Measurements from ENCODE around the gene EMP3. TPM values are rescaled to one million over a fixed set of nuclear protein-coding genes. Genes with fewer than 3 reads are reported as not detected.

EMP3 gene
- total and polyA plus RNA-seq, 2 of the 4 experiments (the other 2 are of a cell fraction) = 147 to 632 TPM

- 47% methylated on average over 3 of the region's 4 CpGs; no CpG with 5 or more reads in 1 of the 2 experiments for WGBS, 2 experiments (ENCODE audit: extremely low coverage in 2 of 2, insufficient read length in 1 of 2)
- DNase-seq (peak; percentile 82), ATAC-seq (ENCODE audit: low read depth) (peak; percentile 77)
- Histone ChIP-seq H4K8ac (ENCODE audit: low read depth in 2 of 2, low read length in 2 of 2) (peak overlapping the region in 1 of 2 experiments; percentile 85; a peak in 1 of 4 replicates), H4K20me1 (ENCODE audit: insufficient read depth, low read length) (no peaks in the 10 kb centered on the region), H3K14ac (replicated peaks; ENCODE audit: low read depth, low read length) (peak overlapping the region; percentile 37), H2BK120ac (ENCODE audit: low read depth, low read length) (peak overlapping the region; percentile 87), H3K4me2 (ENCODE audit: low read depth, low read length) (peak overlapping the region; percentile 36), H3K36me3 (ENCODE audit: control insufficient read depth, insufficient read depth, low read length) (no peaks in the 10 kb centered on the region), H3K79me1 (ENCODE audit: low read depth in 1 of 2, low read length in 2 of 2) (no peaks in the 10 kb centered on the region), H3K9me3 (ENCODE audit: control insufficient read depth, insufficient read depth, low read length) (peaks cover 10% of the 10 kb centered on the region), H3K4me3 (ENCODE audit: insufficient read depth, low read depth, low read length) (no peak overlapping the region), H2AFZ (replicated peaks; ENCODE audit: low read length, poor library complexity) (peak overlapping the region; percentile 12), H3K27me3 (ENCODE audit: control insufficient read depth, insufficient read depth, low read length) (no peaks in the 10 kb centered on the region), H4K91ac (ENCODE audit: insufficient read depth, low read depth, low read length) (peak overlapping the region; percentile 19), H3K4ac (ENCODE audit: low read depth, low read length) (peak overlapping the region; percentile 94; the same call in 1 of the 2 replicates), H2BK20ac (ENCODE audit: low read depth, low read length) (peak overlapping the region; percentile 85; the same call in 1 of the 2 replicates), H3K9ac (ENCODE audit: low read depth, low read length) (no peak overlapping the region), H3K18ac (ENCODE audit: low read depth, low read length) (peak overlapping the region; percentile 66; the same call in 1 of the 2 replicates), H3K27ac (ENCODE audit: insufficient read depth, low read length) (peak overlapping the region; percentile 90), H2BK15ac (ENCODE audit: low read depth, low read length) (0 out of 3 replicates have a peak overlapping the region, but pooled peaks have one; percentile 8), H2AK9ac (replicated peaks; ENCODE audit: low read depth, low read length, poor library complexity) (no peak overlapping the region), H3K4me1 (ENCODE audit: control insufficient read depth, insufficient read depth, low read length) (peaks cover 6% of the 10 kb centered on the region; the same call in 1 of the 2 replicates), H2AK5ac (ENCODE audit: low read depth, low read length) (peak overlapping the region; percentile 11; the same call in 1 of the 2 replicates), H3K9me1 (ENCODE audit: insufficient read depth, low read length) (no peaks in the 10 kb centered on the region), H3K23ac (ENCODE audit: low read depth, low read length) (0 out of 2 replicates have a peak overlapping the region, but pooled peaks have one; percentile 24), H2BK5ac (ENCODE audit: low read depth, low read length, poor library complexity, severe bottlenecking) (peak overlapping the region; percentile 97), H4K5ac (ENCODE audit: low read depth, low read length) (no peak overlapping the region), H3K56ac (ENCODE audit: extremely low read depth, insufficient read depth, low read length) (no peak overlapping the region)
- BruUV-seq (replicated peaks) = no TSS peak
- in situ Hi-C loops (cut with MboI; ENCODE audit: low sequenced_read_pairs) (no loop called here), intact Hi-C loops (cut with micrococcal nuclease) (no loop called here), dilution Hi-C loops (cut with HindIII; ENCODE audit: low sequenced_read_pairs, unreplicated experiment) (no loop called here)
- ChIA-PET POLR2A (ENCODE audit: unreplicated experiment) (no interaction called here), CTCF (interaction anchor here (0.6 to 0.7 kb wide), 2 partner anchors 24 to 43 kb away, joined by 3 read pairs; no protein-coding TSS in a partner anchor)
- TF ChIP-seq POLR2A (IDR thresholded peaks at IDR 0.05; ENCODE audit: low read depth, low read length) (no peak), MAFK (IDR thresholded peaks at IDR 0.05; ENCODE audit: low read depth, low read length) (peak; percentile 37; the same call in 1 of the 2 replicates), NFE2L2 (IDR thresholded peaks at IDR 0.05; ENCODE audit: low read depth, low read length) (peak; percentile 16; the same call in 1 of the 2 replicates), MXI1 (IDR thresholded peaks at IDR 0.05; ENCODE audit: borderline replicate concordance, low read depth, low read length) (no peak)
These were observed 40.5 kb upstream of the EMP3 start for GRCh38 chr19:48284896-48285295.

Data from IMR-90 (cell line).